Stimulated activated CD8-positive, alpha-beta memory T cell treated with anti-CD3 and anti-CD28 coated beads, Interleukin-7, amount 100 ng/mL, for 48 hours (primary cell): ENCODE data around the gene RRP12.
A peak's percentile ranks its signal among the peaks of the same experiment; 100 is the strongest.

Experiments used
- DNase-seq, 2 donors: peaks; one replicate each; pipeline ENCODE4 v3.0.0-alpha.2; 2020; ENCODE audit warnings: low read depth in 1 of 2; ENCODE audit errors: extremely low read depth in 1 of 2

RRP12 gene

GRCh38 chr10:97319671-97320479, 81.3 kb downstream of the RRP12 start:
- DNase-seq, result peak; percentile 28 to 48

GRCh38 chr10:97318772-97319651, 82.1 kb downstream of the RRP12 start, which contains the start of gene FRAT1:
TSS of gene FRAT1 (plus strand) at chr10:97319271. CDS start at chr10:97319454, 183 bp downstream.
- DNase-seq, result peak; percentile 67 to 73

- no peak for DNase-seq
Observed at GRCh38 chr10:97314671-97315070, 86.5 kb downstream of the RRP12 start.

GRCh38 chr10:97312897-97313296, 88.2 kb downstream of the RRP12 start:
- no peak for DNase-seq

- no peak for DNase-seq
Observed at GRCh38 chr10:97311111-97311626, 90.0 kb downstream of the RRP12 start.

- no peak for DNase-seq
Observed at GRCh38 chr10:97307866-97308780, 93.0 kb downstream of the RRP12 start.

- DNase-seq, result no peak
Observed at GRCh38 chr10:97307441-97307840, 93.7 kb downstream of the RRP12 start.
